K562 (cell line): ENCODE results near the gene PRR35. TPM values are rescaled to one million over a fixed set of nuclear protein-coding genes. Genes with fewer than 3 reads are reported as not detected.

ENCODE experiments used
- BCOR ChIP-seq: fragments of 450-650 bp; IDR thresholded peaks from 2 replicates; pipeline ENCODE4 v1.6.1; 2016
- CHD4 ChIP-seq: fragments of 200-600 bp; sonication (generic); IDR thresholded peaks from 3 replicates; pipeline ENCODE4 v1.6.1; 2012; ENCODE audit warnings: low read depth, mild to moderate bottlenecking, mixed read lengths, low read length, inconsistent platforms; ENCODE audit not compliant: insufficient read depth, insufficient replicate concordance, poor library complexity, severe bottlenecking
- EZH2 ChIP-seq: IDR thresholded peaks from 2 replicates; pipeline ENCODE4 v1.6.1; 2012; ENCODE audit warnings: low read depth, mild to moderate bottlenecking, inconsistent platforms, low read length, borderline replicate concordance
- HEY1 ChIP-seq: fragments of 250-450 bp; sonication (Bioruptor Pico); IDR thresholded peaks from 2 replicates; pipeline ENCODE4 v1.5.0; 2020; ENCODE audit warnings: mild to moderate bottlenecking, moderate library complexity, borderline replicate concordance
- HNRNPLL ChIP-seq: fragments of 200-400 bp; formaldehyde crosslinking; IDR thresholded peaks from 2 replicates; pipeline ENCODE4 v1.6.1; 2017; ENCODE audit warnings: low read length, low read depth, mild to moderate bottlenecking; ENCODE audit not compliant: poor library complexity, severe bottlenecking
- ILF3 ChIP-seq: fragments of 450-650 bp; IDR thresholded peaks from 2 replicates; pipeline ENCODE4 v1.6.1; 2018; ENCODE audit warnings: antibody characterized with exemption, mild to moderate bottlenecking, moderate library complexity, borderline replicate concordance
- KDM1A ChIP-seq, 2 experiments: fragments of 450-650 bp; IDR thresholded peaks; 2 replicates each; pipeline ENCODE4 v1.6.1; 2016; ENCODE audit warnings: mild to moderate bottlenecking in 2 of 2
- KDM5B ChIP-seq: fragments of 200-600 bp; sonication (generic); IDR thresholded peaks from 2 replicates; pipeline ENCODE4 v1.6.1; 2012; ENCODE audit warnings: low read depth, mild to moderate bottlenecking, moderate library complexity, low read length, control low read depth, inconsistent platforms; ENCODE audit not compliant: insufficient replicate concordance
- MAZ ChIP-seq, 2 experiments: fragments of 450-650 bp in 1 of 2; sonication (generic) in 1 of 2; formaldehyde crosslinking; IDR thresholded peaks in 1 of 2; conservative IDR thresholded peaks in 1 of 2; 2 replicates each; pipeline versions ENCODE4 v1.4.0 to v1.5.0; 2020; ENCODE audit warnings: mild to moderate bottlenecking in 1 of 2, missing genetic modification reagents in 1 of 2
- NEUROD1 ChIP-seq: fragments of 150-350 bp; IDR thresholded peaks from 2 replicates; pipeline ENCODE4 v1.6.1; 2014; ENCODE audit warnings: borderline replicate concordance, low read length, low read depth; ENCODE audit not compliant: partially characterized antibody
- PHB2 ChIP-seq: fragments of 450-650 bp; IDR thresholded peaks from 2 replicates; pipeline ENCODE4 v1.6.1; 2017; ENCODE audit warnings: low read depth
- PRPF4 ChIP-seq: fragments of 200-400 bp; formaldehyde crosslinking; IDR thresholded peaks from one replicate; pipeline ENCODE4 v1.6.1; 2017; ENCODE audit warnings: low read length, low read depth, mild to moderate bottlenecking; ENCODE audit not compliant: insufficient read depth, poor library complexity, severe bottlenecking
- SLC30A9 ChIP-seq: fragments of 250-450 bp; sonication (Bioruptor Pico); IDR thresholded peaks from 2 replicates; pipeline ENCODE4 v1.8.0; 2022; ENCODE audit warnings: mild to moderate bottlenecking, moderate library complexity
- ZNF124 ChIP-seq: sonication (generic); formaldehyde crosslinking; IDR thresholded peaks from 2 replicates; pipeline ENCODE4 v1.8.1; 2022; ENCODE audit warnings: missing genetic modification reagents
- polyA plus RNA-seq, 8 experiments: library from polyadenylated mRNA; depleted of rRNA in 4 of 8; stranded (reverse) in 5 of 8; unstranded in 3 of 8; fragments of >200 nt; fragmentation: Nextera tagmentation in 2 of 8; fragmentation: Illumina TruSeq in 1 of 8; extraction: Ambion mirVana in 2 of 8; extraction: Trizol in 1 of 8; gene quantifications; 2 replicates each; pipeline versions ENCODE4 v1.2.1 to v1.2.3, GENCODE V29; 2011 to 2014; ENCODE audit warnings: inconsistent platforms in 1 of 8, missing spikeins in 1 of 8
- total RNA-seq, 7 experiments: library from RNA; depleted of rRNA in 6 of 7; stranded (reverse); fragments of >200 nt in 6 of 7; fragmentation: Illumina TruSeq in 2 of 7; extraction: Trizol in 2 of 7; gene quantifications; 2 replicates each; pipeline versions ENCODE4 v1.2.1 to v1.2.3, GENCODE V29; 2011 to 2021; ENCODE audit warnings: low replicate concordance in 1 of 7
- TF ChIP-seq, protein P1 (sequence below): fragments of 250-450 bp; sonication (Bioruptor Pico); IDR thresholded peaks from 2 replicates; pipeline ENCODE4 v1.6.1; 2021; ENCODE audit warnings: mild to moderate bottlenecking
- TF ChIP-seq, protein P2 (sequence below): fragments of 250-450 bp; sonication (Bioruptor Pico); IDR thresholded peaks from 2 replicates; pipeline ENCODE4 v1.5.1; 2021; ENCODE audit warnings: mild to moderate bottlenecking
- TF ChIP-seq, protein P3 (sequence below): fragments of 250-450 bp; sonication (Bioruptor Pico); IDR thresholded peaks from 2 replicates; pipeline ENCODE4 v1.5.0; 2021
- TF ChIP-seq, protein P4 (sequence below): fragments of 250-450 bp; sonication (Bioruptor Pico); IDR thresholded peaks from 2 replicates; pipeline ENCODE4 v1.8.0; 2022; ENCODE audit warnings: inconsistent platforms, mild to moderate bottlenecking, moderate library complexity, borderline replicate concordance

PRR35 gene
- total and polyA plus RNA-seq, 9 of the 15 experiments (the other 6 are each of a cell fraction or from before 2014, with no cell fraction given): 0.17 to 0.45 (median 0.21) TPM; not detected in 5

DNA sequence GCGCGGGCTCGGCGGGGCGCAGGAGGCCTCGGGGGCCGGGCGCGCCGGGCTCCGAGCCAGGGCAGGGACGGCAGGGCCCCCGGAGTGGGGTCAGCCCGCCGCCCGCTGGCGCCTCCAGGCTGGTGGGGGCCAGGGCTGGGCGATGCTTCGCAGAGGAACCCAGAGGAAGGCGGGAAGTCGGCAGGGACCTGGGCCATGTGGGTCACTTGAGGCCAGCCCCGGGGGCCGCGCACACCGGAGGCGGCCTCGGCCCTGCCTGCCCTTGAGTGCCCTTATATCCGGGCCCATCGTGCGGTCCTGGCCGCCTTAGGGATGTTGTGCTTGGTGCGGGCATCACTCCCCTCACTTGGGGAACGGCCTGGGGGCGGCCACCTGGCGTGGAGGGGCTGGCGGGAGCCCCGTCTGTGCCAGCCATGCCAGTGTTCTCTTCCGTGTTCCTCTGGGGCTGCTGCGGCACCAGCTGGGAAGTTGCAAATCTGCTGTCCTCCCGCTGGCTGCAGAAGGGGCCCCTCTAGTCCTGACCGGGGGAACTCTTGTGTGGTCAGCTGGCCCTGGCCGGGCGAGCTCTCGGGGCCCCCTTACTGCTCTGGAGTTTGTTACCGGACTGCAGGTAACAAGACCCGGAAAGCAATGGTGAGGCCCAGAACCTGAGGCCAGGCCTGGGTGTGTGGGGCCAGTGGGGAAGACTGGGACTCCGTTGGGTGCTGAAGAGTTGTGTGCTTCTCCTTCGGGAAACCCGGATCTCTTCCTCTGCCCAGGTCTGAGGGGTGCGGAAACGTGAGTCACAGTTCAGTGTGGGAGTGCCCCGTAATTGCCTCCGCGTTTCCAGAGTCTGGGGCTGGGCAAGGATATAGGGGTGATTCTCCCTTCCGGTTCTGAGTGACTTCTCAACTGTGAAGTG lies 31.8 kb upstream of the PRR35 start (continued):
- peak; percentile 8 to 62; a peak in 2 of 4 replicates for TF ChIP-seq MAZ (CRISPR knock-in tag; conservative IDR thresholded peaks at IDR 0.05 in 1 of 2, IDR thresholded peaks at IDR 0.05 in 1 of 2)
- TF ChIP-seq, protein P1, sequence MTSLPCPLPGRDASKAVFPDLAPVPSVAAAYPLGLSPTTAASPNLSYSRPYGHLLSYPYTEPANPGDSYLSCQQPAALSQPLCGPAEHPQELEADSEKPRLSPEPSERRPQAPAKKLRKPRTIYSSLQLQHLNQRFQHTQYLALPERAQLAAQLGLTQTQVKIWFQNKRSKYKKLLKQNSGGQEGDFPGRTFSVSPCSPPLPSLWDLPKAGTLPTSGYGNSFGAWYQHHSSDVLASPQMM (CRISPR knock-in tag): no peak
- no peak for TF ChIP-seq BCOR
- no peak for TF ChIP-seq KDM1A (IDR thresholded peaks at IDR 0.05)
- TF ChIP-seq CHD4: no peak
- TF ChIP-seq ZNF124 (CRISPR knock-in tag): no peak
- TF ChIP-seq, protein P2, sequence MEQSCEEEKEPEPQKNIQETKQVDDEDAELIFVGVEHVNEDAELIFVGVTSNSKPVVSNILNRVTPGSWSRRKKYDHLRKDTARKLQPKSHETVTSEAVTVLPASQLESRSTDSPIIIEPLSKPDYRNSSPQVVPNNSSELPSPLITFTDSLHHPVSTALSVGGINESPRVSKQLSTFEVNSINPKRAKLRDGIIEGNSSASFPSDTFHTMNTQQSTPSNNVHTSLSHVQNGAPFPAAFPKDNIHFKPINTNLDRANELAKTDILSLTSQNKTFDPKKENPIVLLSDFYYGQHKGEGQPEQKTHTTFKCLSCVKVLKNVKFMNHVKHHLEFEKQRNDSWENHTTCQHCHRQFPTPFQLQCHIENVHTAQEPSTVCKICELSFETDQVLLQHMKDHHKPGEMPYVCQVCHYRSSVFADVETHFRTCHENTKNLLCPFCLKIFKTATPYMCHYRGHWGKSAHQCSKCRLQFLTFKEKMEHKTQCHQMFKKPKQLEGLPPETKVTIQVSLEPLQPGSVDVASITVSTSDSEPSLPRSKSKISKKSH (CRISPR knock-in tag): no peak
- no peak for TF ChIP-seq ILF3
- no peak for TF ChIP-seq EZH2
- peak; percentile 28 for TF ChIP-seq NEUROD1
- no peak for TF ChIP-seq PRPF4
- peak; percentile 27 for TF ChIP-seq KDM5B
- TF ChIP-seq HEY1 (CRISPR knock-in tag): no peak
- TF ChIP-seq, protein P3, sequence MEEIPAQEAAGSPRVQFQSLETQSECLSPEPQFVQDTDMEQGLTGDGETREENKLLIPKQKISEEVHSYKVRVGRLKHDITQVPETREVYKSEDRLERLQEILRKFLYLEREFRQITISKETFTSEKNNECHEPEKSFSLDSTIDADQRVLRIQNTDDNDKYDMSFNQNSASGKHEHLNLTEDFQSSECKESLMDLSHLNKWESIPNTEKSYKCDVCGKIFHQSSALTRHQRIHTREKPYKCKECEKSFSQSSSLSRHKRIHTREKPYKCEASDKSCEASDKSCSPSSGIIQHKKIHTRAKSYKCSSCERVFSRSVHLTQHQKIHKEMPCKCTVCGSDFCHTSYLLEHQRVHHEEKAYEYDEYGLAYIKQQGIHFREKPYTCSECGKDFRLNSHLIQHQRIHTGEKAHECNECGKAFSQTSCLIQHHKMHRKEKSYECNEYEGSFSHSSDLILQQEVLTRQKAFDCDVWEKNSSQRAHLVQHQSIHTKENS (CRISPR knock-in tag): no peak
- TF ChIP-seq PHB2: no peak
- TF ChIP-seq HNRNPLL: peak; percentile 79
- TF ChIP-seq, protein P4, sequence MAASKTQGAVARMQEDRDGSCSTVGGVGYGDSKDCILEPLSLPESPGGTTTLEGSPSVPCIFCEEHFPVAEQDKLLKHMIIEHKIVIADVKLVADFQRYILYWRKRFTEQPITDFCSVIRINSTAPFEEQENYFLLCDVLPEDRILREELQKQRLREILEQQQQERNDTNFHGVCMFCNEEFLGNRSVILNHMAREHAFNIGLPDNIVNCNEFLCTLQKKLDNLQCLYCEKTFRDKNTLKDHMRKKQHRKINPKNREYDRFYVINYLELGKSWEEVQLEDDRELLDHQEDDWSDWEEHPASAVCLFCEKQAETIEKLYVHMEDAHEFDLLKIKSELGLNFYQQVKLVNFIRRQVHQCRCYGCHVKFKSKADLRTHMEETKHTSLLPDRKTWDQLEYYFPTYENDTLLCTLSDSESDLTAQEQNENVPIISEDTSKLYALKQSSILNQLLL (CRISPR knock-in tag): no peak
- TF ChIP-seq SLC30A9: no peak
